Smooth muscle cell (in vitro differentiated cells): ENCODE data around the gene FBXL16. TPM values are rescaled to one million over a fixed set of nuclear protein-coding genes. Genes with fewer than 3 reads are reported as not detected.
"Not testable (repeated sequence)": the region's sequence is repeated elsewhere in the genome, so short reads cannot be mapped to it uniquely, and the experiment has no call there.

Experiments
- DNase-seq: peaks from one replicate; lab custom pipeline; 2025; ENCODE audit not compliant: unreplicated experiment; lab: John Stamatoyannopoulos, UW
- H2AFZ ChIP-seq: fragments of 200-600 bp; sonication (generic); 2 replicates; pipeline ENCODE4 v1.6.0; 2016; ENCODE audit warnings: antibody characterized with exemption, low read depth, mild to moderate bottlenecking
- H3F3A ChIP-seq: fragments of 200-600 bp; sonication (generic); 2 replicates; pipeline ENCODE4 v1.6.0; 2017; ENCODE audit warnings: antibody characterized with exemption, low read depth
- H3K27ac ChIP-seq: fragments of 200-600 bp; sonication (generic); 2 replicates; pipeline ENCODE4 v1.5.1; 2016; ENCODE audit warnings: low read depth, mild to moderate bottlenecking
- H3K27me3 ChIP-seq: fragments of 200-600 bp; sonication (generic); 2 replicates; pipeline ENCODE4 v1.6.1; 2016; ENCODE audit warnings: low read depth, mild to moderate bottlenecking
- H3K36me3 ChIP-seq: fragments of 200-600 bp; sonication (generic); 2 replicates; pipeline ENCODE4 v1.5.1; 2016; ENCODE audit warnings: low read depth
- H3K4me1 ChIP-seq: fragments of 200-600 bp; sonication (generic); 2 replicates; pipeline ENCODE4 v1.5.1; 2016; ENCODE audit warnings: low read depth
- H3K4me2 ChIP-seq: fragments of 200-600 bp; sonication (generic); 2 replicates; pipeline ENCODE4 v1.6.0; 2016; ENCODE audit warnings: mild to moderate bottlenecking
- H3K4me3 ChIP-seq: fragments of 200-600 bp; sonication (generic); 2 replicates; pipeline ENCODE4 v1.5.1; 2016; ENCODE audit warnings: mild to moderate bottlenecking
- H3K79me2 ChIP-seq: fragments of 200-600 bp; sonication (generic); 2 replicates; pipeline ENCODE4 v1.6.0; 2016; ENCODE audit warnings: low read depth, mild to moderate bottlenecking
- H3K9ac ChIP-seq: fragments of 200-600 bp; sonication (generic); 2 replicates; pipeline ENCODE4 v1.6.0; 2016; ENCODE audit warnings: low read depth
- H3K9me3 ChIP-seq: fragments of 200-600 bp; sonication (generic); replicated peaks from 2 replicates; pipeline ENCODE4 v1.5.1; 2016; ENCODE audit warnings: low read depth
- H4K20me1 ChIP-seq: fragments of 200-600 bp; sonication (generic); 2 replicates; pipeline ENCODE4 v1.6.0; 2016; ENCODE audit warnings: low read depth
- WGBS: methylation state at CpG from one replicate; pipeline ENCODE4 v1.1.7; 2016; ENCODE audit warnings: low lambda C conversion rate; 5-methylcytosine and 5-hydroxymethylcytosine counted together
- polyA plus RNA-seq: library from polyadenylated mRNA; unstranded; fragments of >200 nt; fragmentation: Nextera tagmentation; extraction: Ambion mirVana; gene quantifications from 2 replicates; pipeline ENCODE4 v1.2.1, GENCODE V29; 2016
- total RNA-seq: library from RNA; depleted of rRNA; stranded (reverse); fragments of >200 nt; gene quantifications from 2 replicates; pipeline ENCODE4 v1.2.3, GENCODE V29; 2014
- TF ChIP-seq, protein P1 (sequence below): fragments of 200-600 bp; sonication (generic); IDR thresholded peaks from 2 replicates; pipeline ENCODE4 v1.5.1; 2017; ENCODE audit warnings: borderline replicate concordance, mild to moderate bottlenecking, antibody characterized with exemption; ENCODE audit not compliant: insufficient read depth, poor library complexity, severe bottlenecking

FBXL16 gene, protein sequence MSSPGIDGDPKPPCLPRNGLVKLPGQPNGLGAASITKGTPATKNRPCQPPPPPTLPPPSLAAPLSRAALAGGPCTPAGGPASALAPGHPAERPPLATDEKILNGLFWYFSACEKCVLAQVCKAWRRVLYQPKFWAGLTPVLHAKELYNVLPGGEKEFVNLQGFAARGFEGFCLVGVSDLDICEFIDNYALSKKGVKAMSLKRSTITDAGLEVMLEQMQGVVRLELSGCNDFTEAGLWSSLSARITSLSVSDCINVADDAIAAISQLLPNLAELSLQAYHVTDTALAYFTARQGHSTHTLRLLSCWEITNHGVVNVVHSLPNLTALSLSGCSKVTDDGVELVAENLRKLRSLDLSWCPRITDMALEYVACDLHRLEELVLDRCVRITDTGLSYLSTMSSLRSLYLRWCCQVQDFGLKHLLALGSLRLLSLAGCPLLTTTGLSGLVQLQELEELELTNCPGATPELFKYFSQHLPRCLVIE
- total RNA-seq (0.76 TPM in 1 of 2 replicates, not detected in the other), polyA plus RNA-seq (0.17 TPM in 1 of 2 replicates, not detected in the other)

DNA sequence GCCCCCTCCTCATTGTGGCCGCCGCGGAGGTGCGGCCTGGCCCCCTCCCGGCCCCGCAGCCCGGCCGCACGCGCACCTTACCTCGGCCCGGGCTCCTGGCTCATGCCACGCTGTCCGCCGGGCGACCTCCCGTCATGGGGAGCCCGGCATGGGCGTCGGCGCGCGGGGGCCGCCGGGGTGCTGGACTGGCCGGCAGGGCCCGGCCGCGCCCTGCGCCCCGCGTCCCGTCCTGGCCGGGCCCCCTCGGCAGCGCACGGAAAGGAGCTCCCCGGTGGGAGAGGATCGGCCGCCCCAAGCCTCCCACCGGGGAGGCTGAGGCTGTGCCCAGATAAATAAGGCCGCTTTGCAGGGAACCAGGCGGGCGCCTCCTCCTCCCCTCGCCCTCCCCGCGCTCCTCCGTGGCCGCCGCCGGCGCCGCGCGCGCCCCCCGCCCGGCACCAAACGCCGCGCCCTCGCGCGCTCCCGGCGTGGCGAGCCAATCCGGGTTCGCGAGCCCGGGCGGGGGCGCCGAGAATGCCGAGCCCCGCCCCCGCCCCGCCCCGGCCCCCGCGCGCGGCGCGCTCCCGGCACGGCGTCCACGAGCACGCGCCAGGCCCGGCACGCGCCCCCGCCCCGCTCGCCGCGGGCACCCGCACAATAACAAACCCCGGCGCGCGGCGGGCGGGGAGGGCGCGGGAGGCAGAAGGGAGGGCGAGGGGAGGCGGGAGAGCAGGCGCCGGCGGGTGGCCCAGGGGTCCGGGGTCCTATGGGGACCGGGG is at the start of gene FBXL16:
Gene FBXL16, minus strand, starts transcription at position 371 of the 758 bp plus-strand sequence. CDS start 8,396 bp downstream, outside the sequence.
- no peaks in the 10 kb centered on the region for H3K79me2 ChIP-seq
- no peaks in the 10 kb centered on the region for H3K36me3 ChIP-seq
- H3K4me1 ChIP-seq = peaks cover 4% of the 10 kb centered on the region
- no peak within 1 kb of the TSS for H3K4me3 ChIP-seq
- no peak within 1 kb of the TSS for H3K4me2 ChIP-seq
- no peak within 1 kb of the TSS for H3K27ac ChIP-seq
- WGBS = 4% methylated on average over 24 of the region's 115 CpGs
- H3F3A ChIP-seq = no peaks in the 10 kb centered on the region
- H3K9ac ChIP-seq = no peak within 1 kb of the TSS
- TF ChIP-seq, protein P1, sequence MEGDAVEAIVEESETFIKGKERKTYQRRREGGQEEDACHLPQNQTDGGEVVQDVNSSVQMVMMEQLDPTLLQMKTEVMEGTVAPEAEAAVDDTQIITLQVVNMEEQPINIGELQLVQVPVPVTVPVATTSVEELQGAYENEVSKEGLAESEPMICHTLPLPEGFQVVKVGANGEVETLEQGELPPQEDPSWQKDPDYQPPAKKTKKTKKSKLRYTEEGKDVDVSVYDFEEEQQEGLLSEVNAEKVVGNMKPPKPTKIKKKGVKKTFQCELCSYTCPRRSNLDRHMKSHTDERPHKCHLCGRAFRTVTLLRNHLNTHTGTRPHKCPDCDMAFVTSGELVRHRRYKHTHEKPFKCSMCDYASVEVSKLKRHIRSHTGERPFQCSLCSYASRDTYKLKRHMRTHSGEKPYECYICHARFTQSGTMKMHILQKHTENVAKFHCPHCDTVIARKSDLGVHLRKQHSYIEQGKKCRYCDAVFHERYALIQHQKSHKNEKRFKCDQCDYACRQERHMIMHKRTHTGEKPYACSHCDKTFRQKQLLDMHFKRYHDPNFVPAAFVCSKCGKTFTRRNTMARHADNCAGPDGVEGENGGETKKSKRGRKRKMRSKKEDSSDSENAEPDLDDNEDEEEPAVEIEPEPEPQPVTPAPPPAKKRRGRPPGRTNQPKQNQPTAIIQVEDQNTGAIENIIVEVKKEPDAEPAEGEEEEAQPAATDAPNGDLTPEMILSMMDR = no peak
- H4K20me1 ChIP-seq = peaks cover 7% of the 10 kb centered on the region
- no peak within 1 kb of the TSS for H2AFZ ChIP-seq
- DNase-seq = no peak
- H3K27me3 ChIP-seq = peaks cover 83% of the 10 kb centered on the region
- no peaks in the 10 kb centered on the region for H3K9me3 ChIP-seq

DNA sequence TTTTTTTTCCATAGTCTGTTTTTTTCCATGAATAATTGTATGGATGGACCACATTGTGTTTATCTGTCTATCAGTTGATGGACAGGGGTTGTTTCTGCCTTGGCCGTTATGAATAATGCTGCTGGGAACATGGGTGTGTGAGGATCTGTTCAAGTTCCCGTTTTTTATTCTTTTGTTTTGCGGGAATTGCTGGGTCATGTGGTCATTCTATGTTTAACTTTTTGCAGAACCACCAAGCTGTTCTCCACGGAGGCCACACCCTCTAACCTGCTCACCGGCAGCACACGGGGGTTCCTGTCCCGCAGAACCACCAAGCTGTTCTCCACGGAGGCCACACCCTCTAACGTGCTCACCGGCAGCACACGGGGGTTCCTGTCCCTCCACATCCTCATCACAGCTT is 49.1 kb upstream of the FBXL16 start:
- no peak for DNase-seq
- H2AFZ ChIP-seq = no peak overlapping the region
- no peaks in the 10 kb centered on the region for H3K36me3 ChIP-seq
- H3K4me3 ChIP-seq = no peak overlapping the region
- TF ChIP-seq, protein P1 = no peak
- no peaks in the 10 kb centered on the region for H3K27me3 ChIP-seq
- 82% methylated on average over 11 of the region's 11 CpGs for WGBS
- no peaks in the 10 kb centered on the region for H3K9me3 ChIP-seq
- H3K4me1 ChIP-seq = peaks cover 4% of the 10 kb centered on the region
- no peaks in the 10 kb centered on the region for H3K79me2 ChIP-seq
- no peaks in the 10 kb centered on the region for H3F3A ChIP-seq
- H4K20me1 ChIP-seq = no peaks in the 10 kb centered on the region
- H3K4me2 ChIP-seq = no peak overlapping the region
- no peak overlapping the region for H3K27ac ChIP-seq
- H3K9ac ChIP-seq = no peak overlapping the region

DNA sequence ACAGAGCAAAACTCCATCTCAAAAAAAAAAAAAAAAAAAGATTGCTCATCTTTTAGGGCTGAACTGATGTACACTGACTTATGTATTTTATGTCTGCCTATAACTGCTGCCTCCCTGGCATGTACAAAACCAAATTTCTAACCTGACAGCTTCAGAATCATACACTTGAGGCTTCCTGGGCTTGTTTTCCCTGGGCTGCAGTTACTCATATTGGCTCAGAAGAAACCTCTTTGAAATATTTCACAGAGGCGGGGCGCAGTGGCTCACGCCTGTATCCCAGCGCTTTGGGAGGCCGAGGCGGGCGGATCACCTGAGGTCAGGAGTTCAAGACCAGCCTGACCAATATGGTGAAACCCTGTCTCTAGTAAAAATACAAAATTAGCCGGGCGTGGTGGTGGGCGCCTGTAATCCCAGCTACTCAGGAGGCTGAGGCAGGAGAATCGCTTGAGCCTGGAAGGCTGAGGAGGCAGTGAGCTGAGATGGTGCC is 48.6 kb upstream of the FBXL16 start:
- H3K4me3 ChIP-seq, H3K4me2 ChIP-seq, H3F3A ChIP-seq, DNase-seq, H2AFZ ChIP-seq, H3K79me2 ChIP-seq, H3K36me3 ChIP-seq, H3K9me3 ChIP-seq, H3K4me1 ChIP-seq, H3K9ac ChIP-seq, H4K20me1 ChIP-seq, H3K27ac ChIP-seq, H3K27me3 ChIP-seq: not testable (repeated sequence)
- WGBS = 96% methylated on average over 11 of the region's 11 CpGs

DNA sequence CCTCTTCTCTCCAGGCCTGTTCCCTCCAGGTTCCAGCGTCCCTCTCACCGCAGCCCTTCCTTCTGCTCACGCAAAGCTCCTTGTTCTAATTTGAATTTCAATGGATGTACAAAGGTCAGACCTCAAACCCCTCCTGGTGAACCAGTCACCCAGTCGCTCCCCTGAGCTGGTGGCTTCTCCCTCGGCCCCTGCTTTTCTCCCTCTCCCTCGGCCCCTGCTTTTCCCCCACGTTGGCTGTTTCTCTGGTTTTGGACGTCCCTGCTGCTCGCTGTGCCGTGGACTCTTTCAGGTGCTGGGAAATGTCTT is 46.4 kb upstream of the FBXL16 start:
- Histone ChIP-seq H2AFZ (no peak overlapping the region), H3K36me3 (no peaks in the 10 kb centered on the region), H3K9ac (no peak overlapping the region), H3K27ac (no peak overlapping the region), H3K27me3 (no peaks in the 10 kb centered on the region), H3K4me1 (peaks cover 4% of the 10 kb centered on the region), H3K79me2 (no peaks in the 10 kb centered on the region), H3K4me3 (no peak overlapping the region), H3K4me2 (no peak overlapping the region), H4K20me1 (no peaks in the 10 kb centered on the region), H3F3A (no peaks in the 10 kb centered on the region), H3K9me3 (no peaks in the 10 kb centered on the region)
- 48% methylated on average over 10 of the region's 10 CpGs for WGBS
- no peak for DNase-seq
- TF ChIP-seq, protein P1 = no peak
